Activated CD8-positive, alpha-beta memory T cell treated with anti-CD3 and anti-CD28 coated beads for 4 hours (primary cell): ENCODE measurements around the gene ATG9B.
"Not testable (repeated sequence)": the region's sequence is repeated elsewhere in the genome, so short reads cannot be mapped to it uniquely, and the experiment has no call there.

Experiments
- DNase-seq, 2 donors: peaks; one replicate each; pipeline ENCODE4 v3.0.0-alpha.2; 2020; ENCODE audit warnings: low read depth in 2 of 2

The ATG9B gene

DNA sequence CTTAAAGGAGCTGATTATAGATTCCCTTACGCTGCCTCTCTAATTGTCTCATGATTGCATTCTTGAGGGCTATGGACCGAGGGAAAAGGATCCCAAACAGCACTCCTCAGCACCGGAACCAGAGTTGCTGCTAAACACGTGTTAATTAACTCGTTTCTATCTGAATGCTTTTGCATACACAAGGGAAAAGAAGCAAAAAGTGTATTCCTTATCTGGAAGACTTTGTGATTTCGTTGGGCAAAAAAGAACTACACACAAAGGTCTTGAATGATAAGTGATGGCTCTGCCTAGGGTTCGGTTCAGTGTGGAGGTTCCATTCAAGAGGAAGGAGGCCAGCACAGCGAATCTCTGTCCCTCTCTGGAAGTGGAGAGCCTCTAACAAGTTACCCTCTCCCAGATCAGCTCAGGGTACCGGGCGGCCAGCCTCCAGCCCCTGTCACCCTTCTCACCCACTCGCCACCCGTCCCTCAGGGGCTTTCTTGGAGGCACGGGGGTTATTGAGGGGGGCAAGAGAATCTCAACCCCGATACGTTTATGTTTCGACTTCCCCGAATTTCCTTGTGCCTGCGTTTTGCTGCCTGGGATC, 34.6 kb upstream of the ATG9B start:
- no peak for DNase-seq

DNA sequence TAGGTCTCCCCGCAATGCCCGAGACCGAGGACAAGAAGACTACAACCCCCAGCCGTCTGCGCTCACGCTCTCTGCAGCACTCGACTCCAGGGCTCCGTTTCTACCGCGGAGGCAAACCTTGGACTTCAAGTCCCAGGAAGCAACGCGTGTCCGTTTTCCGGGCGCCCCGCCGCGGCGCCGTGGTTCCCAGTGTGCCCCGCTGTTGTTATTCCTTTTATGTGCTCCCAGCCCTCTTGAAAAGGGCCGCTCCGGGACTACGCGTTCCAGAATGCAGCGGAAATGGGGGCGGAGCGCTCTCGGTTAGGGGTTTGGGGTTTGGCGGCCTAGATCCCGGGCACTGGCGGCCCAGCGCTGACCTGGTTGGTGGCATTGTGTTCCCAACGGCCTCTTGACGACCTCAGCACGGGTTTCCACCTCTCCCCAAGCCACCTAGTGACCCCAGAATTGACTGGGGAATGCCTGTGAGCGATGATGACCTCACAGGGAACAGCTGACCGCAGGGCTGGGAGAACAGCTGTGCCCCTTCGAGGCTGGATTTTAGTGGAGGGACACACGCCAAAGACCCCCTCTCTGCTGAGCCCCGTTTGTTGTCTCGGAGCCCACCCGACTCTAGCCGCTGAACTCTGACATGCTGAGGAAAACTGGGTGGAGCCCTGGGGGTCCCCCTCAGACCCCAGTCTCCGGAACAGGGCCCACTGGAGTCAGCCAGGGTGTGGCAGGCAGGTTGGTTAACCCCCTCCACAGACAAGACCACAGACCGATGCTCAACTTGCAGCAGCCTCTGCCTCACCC, 33.9 kb upstream of the ATG9B start:
- peak; percentile 93 to 95 for DNase-seq

DNA sequence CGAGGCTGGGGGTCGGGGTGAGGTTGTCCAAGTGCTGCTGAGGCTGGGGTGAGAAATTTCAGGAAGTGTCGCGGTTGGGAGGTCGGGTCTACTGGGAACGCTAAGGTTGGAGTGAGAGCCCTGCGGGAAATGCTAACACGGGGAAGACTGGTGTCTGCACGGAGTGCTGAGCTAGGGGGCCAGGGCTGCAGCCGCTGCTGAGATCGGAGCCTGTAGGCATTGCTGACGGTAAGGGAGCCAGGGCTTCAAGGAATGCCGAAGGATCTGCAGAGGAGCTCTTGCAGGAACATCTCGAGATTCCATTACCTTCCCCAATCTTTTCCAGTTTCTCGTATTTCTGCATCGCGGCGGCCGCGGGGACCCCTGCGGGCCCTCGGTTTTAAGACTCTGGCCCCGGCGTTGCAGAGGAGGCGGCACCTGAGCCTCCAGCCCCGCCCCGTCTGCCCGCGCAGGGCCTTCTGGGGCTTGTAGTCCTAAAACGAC, 33.3 kb upstream of the ATG9B start, which contains the start of gene CDK5:
Gene CDK5, minus strand, starts transcription at position 392 of the 483 bp plus-strand sequence. Its CDS starts 49 bp downstream, at position 343.
- DNase-seq, result no peak

DNA sequence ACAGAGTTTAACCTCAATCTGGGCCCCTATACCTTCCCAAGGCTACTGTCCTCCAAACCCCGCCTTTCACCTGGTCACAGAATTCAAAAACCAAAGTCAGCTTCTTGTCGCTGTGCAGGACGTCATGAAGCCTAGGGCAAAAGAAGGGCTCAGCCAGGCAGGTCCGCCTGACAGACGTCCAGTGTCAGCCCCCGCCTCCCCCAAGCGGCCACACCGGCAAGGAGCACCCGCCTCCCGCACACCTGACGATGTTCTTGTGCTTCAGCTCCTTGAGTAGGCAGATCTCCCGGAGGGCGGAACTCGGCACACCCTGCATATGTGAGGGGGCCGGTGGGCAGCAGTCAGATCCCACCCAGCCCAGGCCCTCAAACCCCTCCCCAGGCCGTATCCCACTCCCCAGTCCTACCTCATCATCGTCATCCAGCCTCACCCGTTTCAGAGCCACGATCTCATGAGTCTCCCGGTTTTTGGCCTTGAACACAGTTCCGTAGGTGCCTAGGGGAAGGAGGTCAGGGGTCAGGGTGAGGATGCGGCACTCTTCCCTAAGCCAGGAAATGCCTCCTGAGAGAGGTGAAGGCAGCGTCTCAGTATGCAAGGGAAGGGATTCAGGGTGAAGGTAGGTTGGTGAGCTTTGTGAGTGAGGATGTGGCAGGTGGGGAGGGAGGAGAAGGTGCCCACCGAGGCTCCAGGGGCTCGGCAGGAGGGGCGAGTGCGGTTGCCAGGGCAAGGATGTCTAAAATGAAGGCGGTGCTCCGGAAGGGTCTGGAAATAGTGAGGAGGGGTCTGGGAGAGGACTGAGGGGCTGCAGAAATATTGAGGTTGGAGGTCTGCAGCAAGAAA, 32.6 kb upstream of the ATG9B start:
- DNase-seq, result no peak

DNA sequence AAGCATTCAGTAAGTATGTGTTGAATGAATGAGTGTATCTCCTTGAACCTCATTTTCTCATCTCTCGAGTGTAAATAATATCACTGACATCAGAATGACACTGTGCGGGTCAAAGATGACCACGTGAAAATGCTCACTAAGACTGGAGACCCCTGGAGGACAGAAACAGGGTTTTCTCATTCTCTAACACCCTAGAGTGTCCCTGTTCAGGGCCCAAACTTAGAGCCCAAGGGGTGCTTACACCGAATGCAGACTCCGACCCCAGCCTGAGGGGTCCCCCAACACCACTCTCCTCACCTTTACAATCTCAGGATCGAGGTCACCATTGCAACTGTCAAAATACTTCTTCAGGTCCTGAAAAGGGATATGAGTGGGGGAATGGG, 32.0 kb upstream of the ATG9B start:
- DNase-seq, result no peak

DNA sequence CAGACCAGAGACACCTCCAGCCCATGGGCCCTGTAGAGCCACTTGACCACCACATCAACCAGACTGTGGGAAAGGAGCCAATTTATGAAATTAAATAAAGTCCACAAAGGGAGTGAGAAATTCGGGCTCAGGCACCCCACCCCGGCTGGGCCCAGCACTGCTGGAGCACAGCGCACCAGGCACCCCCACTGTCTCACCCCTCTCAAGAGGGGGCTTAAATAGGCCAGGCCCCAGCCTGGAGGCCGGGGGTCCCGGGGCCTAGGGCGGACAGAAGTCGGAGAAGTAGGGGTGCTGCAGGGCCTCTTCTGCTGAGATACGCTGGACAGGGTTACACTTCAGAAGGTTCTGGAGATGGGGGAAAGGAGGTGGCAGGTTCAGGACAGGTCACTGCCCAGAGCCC, 29.5 kb upstream of the ATG9B start:
- DNase-seq, result no peak

DNA sequence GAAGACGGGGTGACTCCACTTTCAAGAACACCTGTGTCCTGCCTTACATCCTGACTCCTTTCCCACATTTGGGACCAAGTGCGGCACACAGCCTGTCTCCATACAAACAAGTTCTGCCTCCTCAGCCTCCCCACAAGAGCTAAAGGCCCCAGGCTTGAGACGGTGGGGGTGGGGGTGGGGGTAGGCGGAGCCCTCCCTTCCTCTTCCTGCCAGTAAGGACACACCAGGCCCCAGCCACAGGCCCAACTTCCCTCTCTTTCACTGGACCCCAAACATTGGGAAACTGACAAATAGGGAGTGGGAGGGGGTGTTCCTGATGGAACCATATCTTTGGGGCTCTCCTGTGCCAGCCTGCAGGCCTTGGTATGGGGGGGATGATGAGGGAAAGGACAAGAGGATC, 28.8 kb upstream of the ATG9B start:
- no peak for DNase-seq

DNA sequence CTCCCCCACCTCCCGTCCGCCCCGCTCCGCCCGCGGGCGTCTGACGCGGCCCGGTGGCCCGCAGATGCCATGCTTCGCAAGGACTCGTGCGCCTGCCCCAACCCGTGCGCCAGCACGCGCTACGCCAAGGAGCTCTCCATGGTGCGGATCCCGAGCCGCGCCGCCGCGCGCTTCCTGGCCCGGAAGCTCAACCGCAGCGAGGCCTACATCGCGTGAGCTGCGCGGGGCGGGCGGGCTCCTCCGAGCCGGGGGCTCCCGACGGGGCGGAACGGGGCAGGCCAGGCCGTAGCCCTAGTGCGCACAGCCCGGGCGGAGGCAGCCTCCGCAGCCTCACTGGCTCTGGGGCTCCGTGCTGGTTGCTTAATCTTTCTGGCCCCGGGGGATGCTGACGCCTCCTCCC, 26.8 kb upstream of the ATG9B start:
- DNase-seq, result no peak

DNA sequence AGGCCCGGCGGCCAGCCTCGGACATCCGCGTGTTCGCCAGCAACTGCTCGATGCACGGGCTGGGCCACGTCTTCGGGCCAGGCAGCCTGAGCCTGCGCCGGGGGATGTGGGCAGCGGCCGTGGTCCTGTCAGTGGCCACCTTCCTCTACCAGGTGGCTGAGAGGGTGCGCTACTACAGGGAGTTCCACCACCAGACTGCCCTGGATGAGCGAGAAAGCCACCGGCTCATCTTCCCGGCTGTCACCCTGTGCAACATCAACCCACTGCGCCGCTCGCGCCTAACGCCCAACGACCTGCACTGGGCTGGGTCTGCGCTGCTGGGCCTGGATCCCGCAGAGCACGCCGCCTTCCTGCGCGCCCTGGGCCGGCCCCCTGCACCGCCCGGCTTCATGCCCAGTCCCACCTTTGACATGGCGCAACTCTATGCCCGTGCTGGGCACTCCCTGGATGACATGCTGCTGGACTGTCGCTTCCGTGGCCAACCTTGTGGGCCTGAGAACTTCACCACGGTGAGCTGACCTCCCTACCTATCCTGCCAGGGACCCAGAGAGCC, 24.7 kb upstream of the ATG9B start:
- DNase-seq, result no peak

DNA sequence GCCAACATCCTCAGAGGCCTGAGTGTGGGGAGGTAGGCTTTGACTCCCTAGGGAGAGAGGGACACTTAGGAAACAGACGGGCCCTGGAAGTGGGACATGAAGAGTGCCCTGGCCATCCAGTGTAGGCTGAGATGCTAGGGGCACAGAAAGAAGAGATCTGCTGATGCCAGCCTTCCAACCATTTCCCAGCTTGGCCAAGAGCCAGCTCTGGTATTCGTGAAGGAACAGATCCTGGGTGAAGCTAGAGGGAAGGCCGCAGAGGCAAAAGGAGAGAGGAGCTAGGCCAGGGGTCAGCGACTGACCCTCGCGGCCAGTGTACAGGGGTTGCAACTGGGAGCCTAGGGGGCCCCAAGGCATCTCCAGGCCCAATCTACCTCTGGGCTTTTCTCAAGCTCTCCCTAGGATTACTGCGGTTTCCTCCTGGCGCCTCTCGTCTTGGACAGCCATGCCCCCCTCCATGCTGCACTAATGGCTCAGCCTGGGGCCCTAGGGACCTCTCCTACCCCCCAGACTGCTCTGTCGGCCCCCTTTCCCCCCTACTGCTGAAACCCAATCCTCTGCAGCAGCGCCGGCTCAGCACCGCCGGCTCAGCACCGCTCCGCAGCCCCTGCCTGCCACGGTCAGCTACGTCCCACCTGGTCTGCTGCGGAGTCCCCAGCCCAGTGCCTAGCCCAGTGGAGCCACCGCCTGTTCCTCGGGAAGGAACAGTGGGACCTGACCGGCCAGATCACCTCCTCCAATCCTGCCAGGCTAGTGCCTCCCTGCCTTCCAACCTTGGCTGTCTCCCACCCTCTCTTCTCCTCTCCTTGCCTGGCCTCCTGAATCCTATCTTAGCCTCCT, 23.9 kb upstream of the ATG9B start, which contains the start of gene ASIC3:
Gene ASIC3, plus strand, starts transcription at position 556 of the 840 bp plus-strand sequence. CDS start 355 bp downstream, outside the sequence.
- no peak for DNase-seq

DNA sequence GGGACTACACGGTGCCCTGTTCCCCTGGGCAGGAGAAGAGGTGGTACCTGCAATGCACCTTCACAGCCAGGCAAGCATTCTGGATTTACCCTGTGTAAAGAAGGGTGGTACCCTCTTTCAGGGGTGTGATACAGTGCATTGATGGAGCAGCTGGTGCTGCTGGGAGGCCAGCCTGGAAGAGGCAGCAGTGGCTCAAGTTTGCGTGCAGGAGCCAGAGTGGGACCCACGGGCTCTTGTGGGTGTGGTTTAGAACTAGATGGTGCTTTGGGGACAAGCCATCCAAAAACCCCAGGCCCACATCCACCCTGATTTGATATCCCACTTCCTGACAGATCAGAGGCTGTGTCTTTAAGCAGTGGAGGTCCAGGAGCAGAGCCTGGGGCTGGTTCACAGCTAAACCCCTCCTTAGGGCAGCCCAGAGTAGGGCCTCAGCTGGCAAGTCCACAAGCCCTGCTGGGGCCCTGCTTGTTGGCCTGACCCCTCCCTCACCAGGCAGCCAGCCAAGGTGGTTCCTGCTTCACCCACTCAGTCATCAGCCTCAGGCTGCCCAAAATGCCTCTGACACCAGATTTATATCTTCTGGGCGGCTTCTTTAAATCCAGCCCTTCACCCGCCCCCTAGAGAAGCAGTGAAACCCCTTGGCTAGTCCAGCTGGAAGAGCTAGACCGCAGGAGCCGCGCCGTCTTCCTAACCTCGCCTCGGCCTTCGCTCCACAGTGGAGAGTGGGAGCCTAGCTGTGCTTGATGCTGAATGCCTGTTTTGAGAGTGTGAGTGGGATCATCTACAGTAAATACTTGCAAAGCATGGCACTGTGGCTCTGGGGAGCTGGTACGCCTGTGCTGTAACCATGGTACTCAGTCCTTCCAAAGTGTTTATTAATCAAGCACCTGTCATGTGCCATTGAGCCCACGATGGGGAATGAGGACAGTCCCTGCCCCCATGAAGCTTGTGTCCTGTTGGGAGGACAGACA, 22.6 kb upstream of the ATG9B start:
- no peak for DNase-seq

DNA sequence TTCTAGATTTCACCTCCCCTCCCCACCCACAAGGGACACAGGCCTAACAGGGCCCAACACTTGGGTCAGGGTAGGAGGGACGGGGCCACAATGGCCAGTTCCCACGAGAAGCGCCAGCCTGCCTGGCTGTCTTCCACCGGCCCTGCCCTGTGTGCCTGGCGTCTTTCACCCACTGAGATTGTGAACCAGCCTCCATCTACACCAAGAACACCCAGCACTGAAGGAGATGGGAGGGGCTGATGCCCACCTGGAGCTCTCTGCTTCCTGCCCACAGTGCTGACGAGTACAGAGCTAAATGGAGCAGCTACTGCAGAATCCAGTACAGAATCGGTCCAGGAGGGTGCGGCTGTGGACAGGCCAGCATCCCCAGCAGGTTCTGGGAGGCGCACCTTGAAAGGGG, 21.7 kb upstream of the ATG9B start:
- no peak for DNase-seq

DNA sequence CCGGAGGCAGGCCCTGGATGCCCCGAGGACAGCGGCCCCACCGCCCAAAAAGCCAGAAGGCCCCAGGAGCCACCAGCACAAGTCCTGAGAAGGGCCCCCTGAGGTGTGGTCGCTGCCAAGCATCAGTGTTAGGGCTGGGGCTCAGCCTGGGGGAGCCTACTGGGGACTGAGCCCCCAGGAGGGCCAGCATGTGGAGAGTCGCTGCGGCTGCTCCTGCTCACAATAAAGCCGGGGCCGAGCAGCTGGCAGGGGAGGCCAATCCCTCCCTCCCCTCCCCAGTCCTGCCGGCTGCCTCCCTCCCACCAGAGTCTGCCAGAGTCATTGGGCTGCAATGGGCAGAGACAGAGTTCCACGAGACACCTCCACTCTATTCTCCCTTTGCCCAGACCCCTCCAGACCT, 21.0 kb upstream of the ATG9B start:
- DNase-seq, result no peak

DNA sequence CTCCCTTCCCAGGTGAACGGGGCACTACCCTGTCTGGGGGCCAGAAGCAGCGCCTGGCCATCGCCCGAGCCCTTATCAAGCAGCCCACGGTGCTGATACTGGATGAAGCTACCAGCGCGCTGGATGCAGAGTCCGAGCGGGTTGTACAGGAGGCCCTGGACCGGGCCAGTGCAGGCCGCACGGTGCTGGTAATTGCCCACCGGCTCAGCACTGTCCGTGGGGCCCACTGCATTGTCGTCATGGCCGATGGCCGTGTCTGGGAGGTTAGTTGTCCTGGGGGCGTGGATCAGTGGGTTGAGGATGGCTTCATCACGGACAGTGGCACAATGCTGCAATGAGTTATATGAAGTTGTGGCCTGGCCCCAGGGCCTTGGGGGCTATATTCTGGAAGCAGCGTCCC, 19.7 kb upstream of the ATG9B start:
- no peak for DNase-seq

DNA sequence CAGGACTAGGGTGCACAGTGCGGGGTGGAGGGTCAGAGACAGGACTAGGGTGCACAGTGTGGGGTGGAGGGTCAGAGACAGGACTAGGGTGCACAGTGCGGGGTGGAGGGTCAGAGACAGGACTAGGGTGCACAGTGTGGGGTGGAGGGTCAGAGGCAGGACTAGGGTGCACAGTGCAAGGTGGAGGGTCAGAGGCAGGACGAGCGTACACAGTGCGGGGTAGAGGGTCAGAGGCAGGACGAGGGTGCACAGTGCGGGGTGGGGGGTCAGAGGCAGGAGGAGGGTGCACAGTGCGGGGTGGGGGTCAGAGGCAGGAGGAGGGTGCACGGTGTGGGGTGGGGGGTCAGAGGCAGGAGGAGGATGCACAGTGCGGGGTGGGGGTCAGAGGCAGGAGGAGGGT, 19.2 kb upstream of the ATG9B start:
- DNase-seq, result not testable (repeated sequence)

DNA sequence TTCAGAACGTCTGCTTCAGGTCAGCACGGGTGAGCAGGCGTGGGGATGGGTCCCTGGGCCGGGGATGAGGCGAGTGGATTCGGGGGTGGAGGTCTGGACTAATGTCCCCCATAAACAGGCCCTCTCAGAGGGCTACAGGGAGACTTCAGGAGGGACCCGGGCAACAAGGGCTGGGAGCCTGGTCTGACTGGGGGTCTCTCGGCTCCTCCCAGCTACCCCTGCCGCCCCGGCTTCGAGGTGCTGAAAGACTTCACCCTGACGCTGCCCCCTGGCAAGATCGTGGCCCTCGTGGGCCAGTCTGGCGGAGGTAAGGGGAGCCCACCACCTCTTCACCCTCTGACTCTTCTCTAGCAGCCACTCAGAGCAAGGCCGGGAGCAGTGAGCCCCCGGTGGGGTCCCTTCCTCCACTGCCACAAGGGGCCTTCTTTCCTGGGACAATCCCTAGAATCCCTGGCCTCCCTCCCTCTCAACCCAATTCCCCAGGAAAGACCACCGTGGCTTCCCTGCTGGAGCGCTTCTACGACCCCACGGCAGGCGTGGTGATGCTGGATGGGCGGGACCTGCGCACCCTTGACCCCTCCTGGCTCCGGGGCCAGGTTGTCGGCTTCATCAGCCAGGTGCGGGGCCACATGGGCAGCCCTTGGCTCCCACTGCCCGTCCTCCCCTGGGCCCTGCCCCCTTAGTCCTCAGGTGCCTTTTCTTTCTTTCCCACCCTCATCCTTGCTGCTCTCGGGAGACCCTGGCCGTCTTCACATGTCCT, 16.5 kb upstream of the ATG9B start:
- DNase-seq, result no peak

DNA sequence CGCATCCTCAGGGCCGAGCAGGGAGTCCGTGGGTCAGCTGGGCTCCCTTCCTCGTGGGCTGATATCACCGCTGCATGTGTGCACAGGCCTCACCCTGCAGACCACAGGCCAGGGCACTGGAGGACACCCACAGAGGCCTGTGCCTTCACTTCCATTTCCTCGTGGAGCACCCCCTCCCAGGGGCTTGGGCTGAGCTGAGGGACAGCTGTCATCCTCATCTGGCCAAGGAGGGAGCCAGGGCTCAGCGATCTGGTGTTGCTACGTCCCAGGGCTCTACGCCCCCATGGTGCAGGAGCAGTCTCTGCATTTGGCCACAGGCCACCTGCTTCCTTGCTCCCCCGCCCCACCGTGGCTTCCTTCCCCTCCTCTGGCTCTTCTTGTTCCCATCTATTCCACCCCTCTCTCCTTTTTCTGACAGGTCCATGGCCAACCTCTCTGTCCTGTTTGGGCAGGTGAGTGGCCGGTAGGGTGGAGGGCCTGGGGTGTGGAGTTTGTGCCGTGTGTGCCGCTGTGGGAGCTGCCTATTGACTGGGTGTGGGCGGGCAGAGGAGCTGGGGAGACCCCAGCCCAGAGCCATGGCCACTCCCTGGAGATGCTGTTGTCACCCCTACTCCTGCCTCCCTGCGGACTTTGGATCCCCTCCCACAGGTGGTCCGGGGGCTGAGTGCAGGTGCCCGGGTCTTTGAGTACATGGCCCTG, 15.7 kb upstream of the ATG9B start:
- no peak for DNase-seq
